Activated CD4-positive, alpha-beta T cell treated with anti-CD3 and anti-CD28 coated beads, Interleukin-2, amount 50 U/mL, for 16 hours (primary cell): Measurements from ENCODE around the gene CPZ.

Experiments used
- DNase-seq: peaks from one replicate; pipeline ENCODE4 v3.0.0-alpha.2; 2020

Gene CPZ

GRCh38 chr4:8596891-8597290, 4.3 kb downstream of the CPZ start:
- no peak for DNase-seq

GRCh38 chr4:8597319-8597718, 4.8 kb downstream of the CPZ start:
- no peak for DNase-seq

- no peak for DNase-seq
Measured at GRCh38 chr4:8597791-8598190, 5.2 kb downstream of the CPZ start.

GRCh38 chr4:8598391-8599090, 6.0 kb downstream of the CPZ start:
- no peak for DNase-seq

GRCh38 chr4:8599091-8599460, 6.5 kb downstream of the CPZ start:
- DNase-seq, result no peak

- no peak for DNase-seq
Measured at GRCh38 chr4:8599657-8600056, 7.1 kb downstream of the CPZ start.

GRCh38 chr4:8600266-8600665, 7.7 kb downstream of the CPZ start:
- DNase-seq, result no peak

GRCh38 chr4:8600686-8601085, 8.1 kb downstream of the CPZ start:
- DNase-seq, result no peak

- no peak for DNase-seq
Measured at GRCh38 chr4:8601086-8601485, 8.5 kb downstream of the CPZ start.

- no peak for DNase-seq
Measured at GRCh38 chr4:8601556-8601955, 9.0 kb downstream of the CPZ start.

GRCh38 chr4:8602686-8603430, 10.3 kb downstream of the CPZ start:
- no peak for DNase-seq

GRCh38 chr4:8603931-8604330, 11.4 kb downstream of the CPZ start:
- no peak for DNase-seq

GRCh38 chr4:8605289-8605688, 12.7 kb downstream of the CPZ start:
- DNase-seq, result no peak

- no peak for DNase-seq
Measured at GRCh38 chr4:8606476-8606875, 13.9 kb downstream of the CPZ start.

- DNase-seq, result no peak
Measured at GRCh38 chr4:8606966-8607365, 14.4 kb downstream of the CPZ start.

- DNase-seq, result peak; percentile 37
Measured at GRCh38 chr4:8607603-8608481, 15.3 kb downstream of the CPZ start.

GRCh38 chr4:8608714-8609391, 16.3 kb downstream of the CPZ start:
- DNase-seq, result no peak

GRCh38 chr4:8609406-8609805, 16.8 kb downstream of the CPZ start:
- no peak for DNase-seq

- no peak for DNase-seq
Measured at GRCh38 chr4:8609824-8610350, 17.3 kb downstream of the CPZ start.

- DNase-seq, result no peak
Measured at GRCh38 chr4:8610858-8611616, 18.5 kb downstream of the CPZ start.

- DNase-seq, result no peak
Measured at GRCh38 chr4:8612646-8613045, 20.1 kb downstream of the CPZ start.
